ENCODE data around the gene ERAL1. TPM values are rescaled to one million over a fixed set of nuclear protein-coding genes. Genes with fewer than 3 reads are reported as not detected.
"Not testable (repeated sequence)": the region's sequence is repeated elsewhere in the genome, so short reads cannot be mapped to it uniquely, and the experiment has no call there.

ERAL1 gene
- total RNA-seq, 3 donors from 2014 or later, result 79.8 to 81.3 (median 80.8) TPM

GRCh38 chr17:28895794-28896447 lies 41.1 kb downstream of the ERAL1 start:
- Mint-ChIP-seq H3K4me3 (peak overlapping the region; percentile 91), H3K36me3 (ENCODE audit: insufficient read depth) (peaks cover 11% of the 10 kb centered on the region), H3K4me1 (ENCODE audit: low read depth) (peaks cover 70% of the 10 kb centered on the region), H3K27me3 (ENCODE audit: low read depth) (no peaks in the 10 kb centered on the region), H3K9me3 (no peaks in the 10 kb centered on the region)
- DNase-seq, result no peak
- ATAC-seq, result no peak

- DNase-seq (no peak), ATAC-seq (no peak)
- no peaks in the 10 kb centered on the region for H3K9me3 Mint-ChIP-seq
- no peaks in the 10 kb centered on the region for H3K27me3 Mint-ChIP-seq (ENCODE audit: low read depth)
- H3K36me3 Mint-ChIP-seq (ENCODE audit: insufficient read depth), result peaks cover 7% of the 10 kb centered on the region
- peak overlapping the region; percentile 91 for H3K4me3 Mint-ChIP-seq
- H3K4me1 Mint-ChIP-seq (ENCODE audit: low read depth), result peaks cover 67% of the 10 kb centered on the region
Measured at GRCh38 chr17:28896491-28896883, 41.7 kb downstream of the ERAL1 start.

- peak; percentile 76 to 77 for ATAC-seq
- Mint-ChIP-seq H3K36me3 (ENCODE audit: insufficient read depth) (peaks cover 7% of the 10 kb centered on the region), H3K27me3 (ENCODE audit: low read depth) (no peaks in the 10 kb centered on the region), H3K9me3 (no peaks in the 10 kb centered on the region), H3K4me3 (peak within 1 kb of the TSS; percentile 91), H3K4me1 (ENCODE audit: low read depth) (peaks cover 67% of the 10 kb centered on the region)
- DNase-seq, result peak; percentile 50
Measured at GRCh38 chr17:28896884-28897768, 42.3 kb downstream of the ERAL1 start, which contains the start of gene FLOT2. Gene FLOT2, minus strand, starts transcription at chr17:28897733. Its CDS starts 159 bp downstream, at chr17:28897574.

- Mint-ChIP-seq H3K4me1 (ENCODE audit: low read depth) (peaks cover 64% of the 10 kb centered on the region), H3K9me3 (no peaks in the 10 kb centered on the region), H3K27me3 (ENCODE audit: low read depth) (no peaks in the 10 kb centered on the region), H3K36me3 (ENCODE audit: insufficient read depth) (peaks cover 7% of the 10 kb centered on the region), H3K4me3 (peak overlapping the region; percentile 91)
- DNase-seq (peak; percentile 17), ATAC-seq (no peak)
Measured at GRCh38 chr17:28897769-28898526, 43.1 kb downstream of the ERAL1 start.

GRCh38 chr17:28898527-28898955 lies 43.7 kb downstream of the ERAL1 start:
- H3K4me3 Mint-ChIP-seq, result peak overlapping the region; percentile 16
- DNase-seq (no peak), ATAC-seq (no peak)
- H3K4me1 Mint-ChIP-seq (ENCODE audit: low read depth), result peaks cover 63% of the 10 kb centered on the region
- H3K27me3 Mint-ChIP-seq (ENCODE audit: low read depth), result no peaks in the 10 kb centered on the region
- peaks cover 7% of the 10 kb centered on the region for H3K36me3 Mint-ChIP-seq (ENCODE audit: insufficient read depth)
- H3K9me3 Mint-ChIP-seq, result no peaks in the 10 kb centered on the region

- H3K36me3 Mint-ChIP-seq (ENCODE audit: insufficient read depth), result peaks cover 7% of the 10 kb centered on the region
- ATAC-seq (no peak), DNase-seq (no peak)
- peak overlapping the region; percentile 31 for H3K4me3 Mint-ChIP-seq
- peaks cover 59% of the 10 kb centered on the region for H3K4me1 Mint-ChIP-seq (ENCODE audit: low read depth)
- no peaks in the 10 kb centered on the region for H3K9me3 Mint-ChIP-seq
- H3K27me3 Mint-ChIP-seq (ENCODE audit: low read depth), result no peaks in the 10 kb centered on the region
Measured at GRCh38 chr17:28899212-28899815, 44.5 kb downstream of the ERAL1 start.

GRCh38 chr17:28900986-28901726 lies 46.3 kb downstream of the ERAL1 start:
- ATAC-seq (no peak), DNase-seq (no peak)
- peaks cover 49% of the 10 kb centered on the region for H3K4me1 Mint-ChIP-seq (ENCODE audit: low read depth)
- H3K4me3 Mint-ChIP-seq, result peak overlapping the region; percentile 92
- H3K27me3 Mint-ChIP-seq (ENCODE audit: low read depth), result no peaks in the 10 kb centered on the region
- H3K36me3 Mint-ChIP-seq (ENCODE audit: insufficient read depth), result peaks cover 7% of the 10 kb centered on the region
- no peaks in the 10 kb centered on the region for H3K9me3 Mint-ChIP-seq

- DNase-seq, result peak; percentile 47
- no peaks in the 10 kb centered on the region for H3K9me3 Mint-ChIP-seq
- peak overlapping the region; percentile 92 for H3K4me3 Mint-ChIP-seq
- peaks cover 10% of the 10 kb centered on the region for H3K36me3 Mint-ChIP-seq (ENCODE audit: insufficient read depth)
- H3K4me1 Mint-ChIP-seq (ENCODE audit: low read depth), result peaks cover 41% of the 10 kb centered on the region
- no peaks in the 10 kb centered on the region for H3K27me3 Mint-ChIP-seq (ENCODE audit: low read depth)
- peak; percentile 52 to 53 for ATAC-seq
Measured at GRCh38 chr17:28901866-28902818, 47.3 kb downstream of the ERAL1 start.

GRCh38 chr17:28902819-28903545 lies 48.2 kb downstream of the ERAL1 start, which contains the start of gene DHRS13:
Gene DHRS13, minus strand, starts transcription at chr17:28903079. Its CDS starts 135 bp downstream, at chr17:28902944.
- Mint-ChIP-seq H3K4me3 (peak within 1 kb of the TSS; percentile 92), H3K27me3 (ENCODE audit: low read depth) (no peaks in the 10 kb centered on the region), H3K36me3 (ENCODE audit: insufficient read depth) (peaks cover 15% of the 10 kb centered on the region), H3K9me3 (no peaks in the 10 kb centered on the region), H3K4me1 (ENCODE audit: low read depth) (peaks cover 37% of the 10 kb centered on the region)
- ATAC-seq (peak; percentile 93 to 95), DNase-seq (peak; percentile 91)

- not testable (repeated sequence) for DNase-seq; ATAC-seq; H3K27me3 Mint-ChIP-seq (ENCODE audit: low read depth); H3K9me3 Mint-ChIP-seq
- H3K4me3 Mint-ChIP-seq, result peak overlapping the region; percentile 56
- peaks cover 15% of the 10 kb centered on the region for H3K36me3 Mint-ChIP-seq (ENCODE audit: insufficient read depth)
- peaks cover 33% of the 10 kb centered on the region for H3K4me1 Mint-ChIP-seq (ENCODE audit: low read depth)
Measured at GRCh38 chr17:28903546-28903841, 48.7 kb downstream of the ERAL1 start.

- no peak for DNase-seq
- Mint-ChIP-seq H3K4me1 (ENCODE audit: low read depth) (peaks cover 27% of the 10 kb centered on the region), H3K4me3 (no peak overlapping the region), H3K27me3 (ENCODE audit: low read depth) (no peaks in the 10 kb centered on the region), H3K9me3 (no peaks in the 10 kb centered on the region), H3K36me3 (ENCODE audit: insufficient read depth) (peaks cover 15% of the 10 kb centered on the region)
- ATAC-seq, result no peak
Measured at GRCh38 chr17:28904800-28905199, 50.0 kb downstream of the ERAL1 start.

- Mint-ChIP-seq H3K9me3 (no peaks in the 10 kb centered on the region), H3K36me3 (ENCODE audit: insufficient read depth) (peaks cover 20% of the 10 kb centered on the region), H3K4me1 (ENCODE audit: low read depth) (peaks cover 18% of the 10 kb centered on the region), H3K4me3 (no peak overlapping the region), H3K27me3 (ENCODE audit: low read depth) (no peaks in the 10 kb centered on the region)
- ATAC-seq, result no peak
- DNase-seq, result no peak
Measured at GRCh38 chr17:28906276-28906675, 51.5 kb downstream of the ERAL1 start.
